ENCODE results near the gene TSSK3.

TSSK3 gene, protein sequence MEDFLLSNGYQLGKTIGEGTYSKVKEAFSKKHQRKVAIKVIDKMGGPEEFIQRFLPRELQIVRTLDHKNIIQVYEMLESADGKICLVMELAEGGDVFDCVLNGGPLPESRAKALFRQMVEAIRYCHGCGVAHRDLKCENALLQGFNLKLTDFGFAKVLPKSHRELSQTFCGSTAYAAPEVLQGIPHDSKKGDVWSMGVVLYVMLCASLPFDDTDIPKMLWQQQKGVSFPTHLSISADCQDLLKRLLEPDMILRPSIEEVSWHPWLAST

DNA sequence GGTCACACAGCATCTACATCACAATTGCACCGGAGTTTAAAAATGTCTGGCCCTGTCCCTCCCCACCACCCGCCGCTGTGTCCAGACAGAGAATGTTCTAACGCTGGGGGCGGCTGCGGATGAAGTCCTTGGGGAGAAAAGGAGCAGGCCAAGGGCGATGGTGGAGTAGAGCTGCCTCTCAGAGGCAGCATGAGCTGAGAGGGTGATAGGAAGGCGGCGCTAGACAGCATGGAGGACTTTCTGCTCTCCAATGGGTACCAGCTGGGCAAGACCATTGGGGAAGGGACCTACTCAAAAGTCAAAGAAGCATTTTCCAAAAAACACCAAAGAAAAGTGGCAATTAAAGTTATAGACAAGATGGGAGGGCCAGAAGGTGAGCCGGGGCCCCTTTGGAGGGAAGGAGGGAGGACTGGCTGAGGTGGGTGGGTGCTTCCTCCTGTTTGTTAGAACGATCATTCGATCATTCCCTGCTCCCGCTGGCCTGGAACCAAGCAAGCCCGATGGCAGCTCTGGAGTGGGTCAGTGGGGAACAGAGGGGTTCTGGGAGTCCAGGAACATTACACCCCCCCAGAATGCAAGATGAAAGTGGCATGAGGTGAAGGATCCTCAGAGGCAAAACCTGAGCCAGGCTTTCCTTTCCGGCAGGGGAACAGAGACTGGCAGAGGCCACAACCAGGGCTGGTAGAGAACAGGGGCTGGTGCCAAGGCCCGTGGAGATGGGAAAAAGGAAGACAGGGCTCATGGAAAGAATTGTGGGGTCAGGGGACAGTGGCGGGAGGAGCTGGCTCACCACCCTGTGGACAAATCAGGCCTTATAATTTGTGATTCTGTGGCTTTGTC, at the start of gene TSSK3, which contains the start of gene FAM229A:
Gene TSSK3 (plus strand): TSS at position 66 of the 840 bp plus-strand sequence. CDS start 163 bp downstream, at position 229.
Gene FAM229A (minus strand): TSS at position 12 of the 840 bp plus-strand sequence. CDS start 394 bp downstream, outside the sequence.
- no peak for DNase-seq

DNA sequence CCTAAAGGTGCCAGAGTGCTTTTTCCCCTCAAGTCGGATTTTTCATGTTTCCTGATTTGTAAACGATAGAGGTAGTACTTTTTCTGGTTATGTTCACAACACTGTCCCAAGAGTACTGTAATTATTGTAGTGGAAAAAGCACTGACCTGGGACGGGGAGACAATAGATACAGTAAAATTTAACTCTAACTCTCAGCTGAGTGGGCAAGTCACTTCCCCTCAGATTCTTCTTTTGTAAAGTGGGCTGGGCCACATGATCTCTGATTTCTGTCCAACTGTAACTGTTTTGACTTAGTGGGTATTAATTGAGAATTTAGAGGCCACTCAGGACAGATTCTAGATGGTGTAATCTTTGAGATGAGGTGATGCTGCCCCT, 45.4 kb upstream of the TSSK3 start:
- DNase-seq = no peak

DNA sequence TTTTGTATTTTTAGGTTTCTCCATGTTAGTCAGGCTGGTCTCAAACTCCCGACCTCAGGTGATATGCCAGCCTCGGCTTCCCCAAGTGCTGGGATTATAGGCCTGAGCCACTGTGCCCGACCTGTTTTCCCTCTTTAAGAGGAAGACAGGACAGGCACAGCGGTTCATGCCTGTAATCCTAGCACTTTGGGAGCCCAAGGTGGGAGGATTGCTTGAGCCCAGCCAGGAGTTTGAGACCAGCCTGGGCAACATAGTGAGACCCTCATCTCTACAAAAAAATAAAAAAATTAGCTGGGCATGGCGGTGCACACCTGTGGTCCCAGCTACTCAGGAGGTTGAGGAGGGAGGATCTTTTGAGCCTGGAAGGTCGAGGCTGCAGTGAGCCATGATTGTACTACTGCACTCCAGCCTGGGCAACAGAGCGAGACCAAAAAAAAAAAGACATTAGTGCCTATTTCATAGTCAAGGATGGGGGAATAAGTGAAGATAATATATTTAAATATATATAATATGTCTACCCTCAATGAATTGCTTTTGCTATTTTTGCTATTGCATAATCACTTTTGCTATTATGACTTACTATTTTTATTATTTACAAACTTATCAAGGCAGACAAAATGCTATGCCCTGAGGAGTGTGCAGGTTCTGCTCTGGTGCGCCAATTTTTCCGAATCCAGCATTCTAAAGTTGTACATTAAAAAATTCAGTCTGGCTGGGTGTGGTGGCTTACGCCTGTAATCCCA, 44.0 kb upstream of the TSSK3 start:
- DNase-seq = no peak

DNA sequence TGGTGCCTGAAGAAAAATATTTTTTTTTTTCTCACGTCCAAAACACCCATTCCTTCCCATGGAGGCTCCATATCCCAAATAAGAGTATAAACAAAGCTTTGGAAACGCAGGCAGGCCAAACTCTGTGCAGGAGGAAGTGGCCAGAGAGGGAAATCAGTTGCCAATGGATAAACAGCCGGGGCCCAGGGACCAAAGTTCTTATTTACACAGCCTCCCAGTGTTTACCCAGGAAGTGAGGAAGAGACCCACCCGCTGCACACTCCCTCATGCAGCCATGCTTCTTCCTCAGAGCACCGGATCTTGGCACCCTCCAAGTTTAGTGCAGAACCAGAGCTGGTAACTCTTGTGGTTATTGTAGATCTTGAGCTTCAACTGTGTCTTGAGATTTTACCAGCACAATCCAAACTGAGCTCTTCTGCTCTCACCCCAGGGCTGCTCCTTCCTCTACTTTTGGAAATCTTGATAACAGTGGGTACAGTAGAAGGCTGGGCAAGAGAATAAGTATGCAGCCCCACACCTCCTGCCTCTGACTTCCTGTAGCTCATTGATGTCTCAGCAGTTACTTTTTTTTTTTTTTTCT, 40.5 kb upstream of the TSSK3 start:
- DNase-seq = peak; percentile 62

DNA sequence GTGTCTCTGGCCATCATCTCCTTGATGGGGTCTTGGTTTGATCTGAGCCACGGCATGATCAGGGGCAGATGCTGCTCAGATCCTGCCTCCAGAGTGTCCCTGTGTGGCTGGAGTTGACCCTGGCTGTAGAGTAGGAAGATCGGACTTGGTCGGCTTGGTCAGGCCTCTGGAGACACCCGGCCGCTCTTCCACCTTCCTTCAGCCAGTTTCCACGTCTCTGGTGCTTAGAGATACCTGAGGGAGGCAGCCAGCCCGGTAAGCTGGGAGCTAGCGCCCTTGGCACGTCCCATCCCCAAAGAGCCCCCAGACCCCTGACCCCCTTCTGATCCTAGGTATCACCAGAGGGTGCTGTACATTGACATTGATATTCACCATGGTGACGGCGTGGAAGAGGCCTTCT, 35.1 kb upstream of the TSSK3 start:
- no peak for DNase-seq

DNA sequence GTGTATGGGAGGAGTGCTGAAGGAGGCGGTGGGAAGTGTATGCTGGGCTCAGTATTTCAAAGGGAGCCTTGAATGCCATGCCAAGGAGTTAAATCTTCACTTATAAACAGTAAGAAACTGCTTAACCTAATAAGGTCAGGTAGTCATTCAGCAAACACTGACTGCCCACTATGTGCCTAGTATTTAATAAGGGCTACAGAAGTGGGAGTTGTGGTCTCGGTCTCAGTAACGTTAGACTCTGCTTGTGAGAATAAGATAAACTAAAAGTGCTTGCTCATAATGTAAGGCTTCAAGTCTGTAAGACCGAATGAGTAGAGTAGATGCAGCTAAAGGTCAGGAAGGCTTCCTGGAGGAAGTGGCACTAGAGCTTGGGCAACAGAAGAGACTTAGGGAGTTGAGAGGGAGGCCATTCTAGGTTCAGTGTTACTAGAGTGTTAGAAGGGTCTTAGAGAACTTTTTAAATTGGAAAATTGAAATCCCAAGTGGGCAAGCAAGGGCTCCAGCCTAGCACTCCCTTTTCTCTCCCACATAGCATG, 32.3 kb upstream of the TSSK3 start:
- DNase-seq = no peak

DNA sequence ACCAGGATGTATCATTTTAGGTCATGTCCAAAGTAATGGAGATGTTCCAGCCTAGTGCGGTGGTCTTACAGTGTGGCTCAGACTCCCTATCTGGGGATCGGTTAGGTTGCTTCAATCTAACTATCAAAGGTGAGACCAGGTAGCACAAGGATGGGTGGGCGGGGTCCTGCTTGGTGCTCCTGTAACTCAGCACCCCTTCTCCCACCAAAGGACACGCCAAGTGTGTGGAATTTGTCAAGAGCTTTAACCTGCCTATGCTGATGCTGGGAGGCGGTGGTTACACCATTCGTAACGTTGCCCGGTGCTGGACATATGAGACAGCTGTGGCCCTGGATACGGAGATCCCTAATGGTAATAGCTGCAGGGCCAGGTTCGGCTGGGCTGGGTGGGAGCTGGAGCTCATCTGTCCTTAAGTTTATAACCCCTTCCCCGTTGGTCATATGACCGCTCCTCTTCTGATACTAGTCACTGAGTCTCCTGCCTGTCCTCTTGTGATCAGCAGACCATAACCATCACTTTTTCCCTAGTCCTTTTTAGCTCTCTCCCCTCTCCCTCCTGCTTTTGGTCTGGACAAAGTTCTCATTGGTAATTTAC, 31.7 kb upstream of the TSSK3 start:
- DNase-seq = no peak

DNA sequence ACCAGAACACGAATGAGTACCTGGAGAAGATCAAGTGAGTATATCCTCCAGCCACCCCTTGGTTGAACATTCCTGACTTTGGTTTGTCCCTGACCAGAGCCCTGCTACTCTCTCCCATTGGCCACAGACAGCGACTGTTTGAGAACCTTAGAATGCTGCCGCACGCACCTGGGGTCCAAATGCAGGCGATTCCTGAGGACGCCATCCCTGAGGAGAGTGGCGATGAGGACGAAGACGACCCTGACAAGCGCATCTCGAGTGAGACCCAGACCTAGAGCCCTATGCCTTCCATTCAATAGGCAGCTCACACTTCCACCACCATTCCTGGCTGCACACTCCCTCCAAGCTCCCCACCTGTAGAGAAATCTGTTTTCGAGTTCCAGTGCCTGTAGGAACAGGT, 30.8 kb upstream of the TSSK3 start:
- no peak for DNase-seq

DNA sequence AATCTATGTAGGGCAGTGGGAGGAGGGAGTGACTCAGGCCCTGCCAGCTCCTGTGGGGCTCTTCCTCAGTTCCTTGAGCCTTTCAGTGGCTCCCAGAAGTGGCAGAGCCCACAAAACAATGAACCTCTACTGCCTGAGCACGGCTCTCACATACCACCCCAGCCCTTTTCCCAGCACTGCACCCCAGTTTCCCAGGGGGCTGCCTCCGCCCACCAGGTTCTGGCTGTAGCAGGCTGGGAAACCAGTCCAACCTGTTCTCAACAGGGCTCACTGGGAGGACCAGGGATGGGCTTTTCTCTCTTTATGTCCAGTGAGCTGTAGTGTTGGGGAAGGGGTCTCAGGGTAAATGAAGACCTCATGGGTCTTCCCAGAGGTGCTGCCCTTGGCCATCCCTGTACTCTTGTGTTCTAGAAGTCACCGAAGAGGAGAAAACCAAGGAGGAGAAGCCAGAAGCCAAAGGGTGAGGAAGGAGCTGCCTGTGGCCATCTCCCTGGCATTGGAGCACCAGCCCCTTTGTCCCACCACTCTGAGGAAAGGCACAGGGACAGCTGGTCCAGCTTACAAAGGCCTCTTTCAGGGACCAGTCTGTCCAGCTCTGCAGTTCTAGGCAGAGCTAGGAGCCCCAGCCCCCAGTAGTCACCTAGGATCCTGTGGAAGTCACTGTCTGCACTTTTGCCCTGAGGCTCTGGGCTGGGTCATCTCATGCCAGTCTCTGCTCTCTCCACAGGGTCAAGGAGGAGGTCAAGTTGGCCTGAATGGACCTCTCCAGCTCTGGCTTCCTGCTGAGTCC, 29.9 kb upstream of the TSSK3 start:
- no peak for DNase-seq

DNA sequence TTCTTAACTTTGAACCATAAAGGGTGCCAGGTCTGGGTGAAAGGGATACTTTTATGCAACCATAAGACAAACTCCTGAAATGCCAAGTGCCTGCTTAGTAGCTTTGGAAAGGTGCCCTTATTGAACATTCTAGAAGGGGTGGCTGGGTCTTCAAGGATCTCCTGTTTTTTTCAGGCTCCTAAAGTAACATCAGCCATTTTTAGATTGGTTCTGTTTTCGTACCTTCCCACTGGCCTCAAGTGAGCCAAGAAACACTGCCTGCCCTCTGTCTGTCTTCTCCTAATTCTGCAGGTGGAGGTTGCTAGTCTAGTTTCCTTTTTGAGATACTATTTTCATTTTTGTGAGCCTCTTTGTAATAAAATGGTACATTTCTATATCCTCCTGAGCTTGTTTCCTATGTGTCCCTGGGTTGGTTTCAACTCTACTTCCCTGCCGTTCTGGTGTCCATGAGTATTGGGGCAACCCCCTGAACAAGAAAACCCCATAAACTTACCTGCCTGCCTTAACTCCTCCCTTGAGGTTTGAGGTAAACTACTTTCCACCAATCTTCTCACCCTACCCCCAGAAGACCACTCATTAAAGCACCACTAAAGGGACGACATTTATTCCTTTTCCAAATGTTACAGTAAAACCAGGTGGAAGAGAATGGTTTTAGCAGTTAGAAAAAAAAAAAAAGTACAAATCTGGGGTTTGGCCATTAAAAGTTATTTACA, 28.9 kb upstream of the TSSK3 start:
- DNase-seq = no peak

DNA sequence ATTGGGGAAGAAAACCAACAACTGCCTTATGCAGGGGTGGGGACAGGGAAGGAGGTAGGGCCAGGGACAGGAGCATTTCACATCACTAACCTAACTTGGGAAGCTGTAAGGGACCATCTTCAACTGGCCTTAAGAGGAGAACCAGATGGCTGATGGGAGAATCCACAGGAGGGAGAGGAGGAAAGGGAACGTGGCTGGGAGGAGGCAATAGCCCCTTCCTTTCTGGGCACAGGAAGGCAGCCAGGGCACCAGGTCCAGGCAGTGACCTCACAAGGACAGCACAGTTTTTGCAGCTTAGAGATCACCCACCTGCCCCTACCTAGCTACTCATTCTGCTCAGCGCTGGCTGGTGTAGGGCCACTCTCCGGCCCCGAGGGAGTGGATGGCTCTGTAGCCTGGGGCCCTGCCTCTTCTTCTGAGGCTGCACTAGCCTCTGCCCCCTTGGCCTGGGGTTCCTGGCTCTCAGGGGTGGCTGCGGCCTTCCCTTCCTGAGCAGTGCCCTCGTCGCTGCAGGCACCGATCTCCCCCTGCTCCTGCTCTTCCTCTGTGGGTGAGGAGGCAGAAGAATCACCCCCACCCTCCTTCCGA, 28.0 kb upstream of the TSSK3 start:
- DNase-seq = peak; percentile 42

DNA sequence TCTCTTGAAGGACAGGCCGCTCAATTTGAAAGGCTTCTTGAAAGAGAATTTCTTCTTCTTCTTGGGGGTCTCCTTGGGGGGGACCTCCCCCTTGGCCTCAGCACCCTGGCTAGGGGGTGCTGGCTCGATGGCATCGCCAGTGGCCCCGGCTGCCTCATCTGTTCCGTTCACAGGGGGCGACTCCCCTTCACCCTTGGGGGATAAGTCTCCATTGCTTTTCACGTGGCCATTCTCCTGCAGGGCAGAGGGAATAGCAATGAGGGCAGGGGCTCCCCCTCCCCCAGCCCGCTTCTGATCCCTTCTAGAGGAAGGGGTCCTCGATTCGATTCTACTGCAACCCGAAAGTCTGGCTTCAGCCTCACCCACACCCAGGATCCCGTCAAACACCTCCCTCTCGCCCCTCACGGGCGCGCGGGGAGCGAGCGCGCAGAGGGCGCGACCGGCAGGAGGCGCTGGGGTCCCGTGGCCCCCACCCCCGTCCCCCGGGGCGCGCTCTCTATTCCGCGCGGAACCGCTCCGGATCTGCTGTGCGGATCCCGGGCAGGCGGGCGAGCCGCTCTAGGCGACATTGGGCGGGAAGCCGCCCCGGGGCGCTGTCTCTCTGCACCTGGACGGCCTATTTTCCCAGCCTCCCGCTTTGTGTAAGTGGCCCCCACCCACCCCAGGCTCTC, 27.3 kb upstream of the TSSK3 start:
- DNase-seq = peak; percentile 69

DNA sequence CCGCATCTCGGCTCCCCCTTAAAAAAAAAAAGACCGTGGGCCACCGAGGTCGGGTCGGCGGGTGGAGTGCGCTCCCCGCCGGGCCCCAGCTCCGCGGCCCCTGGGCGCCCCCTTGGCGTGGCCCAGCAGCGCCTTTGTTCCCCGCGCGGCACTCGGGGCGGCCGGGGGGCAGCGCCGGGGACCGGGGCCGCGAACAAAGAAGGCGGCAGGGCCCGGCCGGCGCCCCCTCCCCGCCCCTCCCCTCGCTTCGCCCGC, 26.9 kb upstream of the TSSK3 start:
- no peak for DNase-seq

DNA sequence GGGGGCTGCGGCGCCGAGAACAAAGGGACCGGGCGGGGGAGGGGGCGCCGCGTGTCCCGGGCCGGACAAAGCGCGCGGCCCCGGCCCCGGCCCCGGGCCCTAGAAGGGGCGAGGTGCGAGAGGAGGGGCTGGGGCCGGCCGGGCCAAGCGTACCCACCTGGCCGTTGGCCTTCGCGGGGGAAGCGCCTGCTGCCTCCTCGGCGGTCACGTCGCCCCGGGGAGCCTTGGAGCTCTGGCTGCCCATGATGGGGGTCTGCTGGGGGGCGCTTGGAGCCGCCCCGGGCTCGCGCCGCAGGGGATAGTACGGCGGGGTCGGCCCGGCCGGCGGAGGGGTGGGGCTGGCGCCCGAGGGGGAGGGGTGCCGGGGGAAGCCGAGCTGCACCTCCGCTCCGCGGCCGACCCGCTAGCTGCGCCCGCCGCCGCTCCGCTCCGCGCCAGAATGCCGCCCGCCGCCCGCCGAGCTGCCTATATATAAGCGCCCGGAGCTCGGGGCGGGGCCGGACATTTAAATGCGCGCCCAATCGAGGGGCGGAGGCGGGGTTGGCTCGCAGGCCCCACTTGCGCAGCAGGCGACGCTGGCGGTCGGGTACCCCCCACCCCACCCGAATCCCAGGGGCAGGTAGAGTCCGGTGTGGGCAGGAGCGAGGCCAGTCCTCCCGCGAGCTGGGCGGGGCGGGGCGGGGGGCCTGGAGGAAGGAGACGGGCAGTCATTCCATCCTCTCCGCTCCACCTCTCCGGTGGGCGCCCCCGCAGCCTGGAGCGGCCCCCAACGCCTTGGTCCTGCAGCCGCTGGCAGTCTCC, 26.3 kb upstream of the TSSK3 start, which contains the start of gene MARCKSL1:
Gene MARCKSL1 (minus strand): TSS at position 444 of the 801 bp plus-strand sequence. CDS start 200 bp downstream, at position 244.
- peak; percentile 82 for DNase-seq

DNA sequence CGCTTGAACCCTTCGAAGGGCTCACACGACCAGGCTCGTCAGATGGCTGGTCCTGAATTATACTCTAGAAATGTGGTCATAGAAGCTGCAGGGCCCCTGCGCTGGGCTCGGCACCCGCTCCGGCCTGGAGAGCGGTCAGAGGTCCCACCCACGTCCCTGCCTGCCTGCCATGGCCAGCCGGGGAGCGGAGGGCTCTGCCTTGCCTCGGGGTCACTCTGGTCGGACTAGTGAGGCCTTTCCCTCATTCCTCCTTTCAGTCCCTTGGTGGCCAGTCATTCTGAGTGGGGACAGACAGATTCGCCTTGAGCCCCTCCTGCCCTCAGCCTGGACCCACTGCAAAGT, 25.8 kb upstream of the TSSK3 start:
- no peak for DNase-seq

DNA sequence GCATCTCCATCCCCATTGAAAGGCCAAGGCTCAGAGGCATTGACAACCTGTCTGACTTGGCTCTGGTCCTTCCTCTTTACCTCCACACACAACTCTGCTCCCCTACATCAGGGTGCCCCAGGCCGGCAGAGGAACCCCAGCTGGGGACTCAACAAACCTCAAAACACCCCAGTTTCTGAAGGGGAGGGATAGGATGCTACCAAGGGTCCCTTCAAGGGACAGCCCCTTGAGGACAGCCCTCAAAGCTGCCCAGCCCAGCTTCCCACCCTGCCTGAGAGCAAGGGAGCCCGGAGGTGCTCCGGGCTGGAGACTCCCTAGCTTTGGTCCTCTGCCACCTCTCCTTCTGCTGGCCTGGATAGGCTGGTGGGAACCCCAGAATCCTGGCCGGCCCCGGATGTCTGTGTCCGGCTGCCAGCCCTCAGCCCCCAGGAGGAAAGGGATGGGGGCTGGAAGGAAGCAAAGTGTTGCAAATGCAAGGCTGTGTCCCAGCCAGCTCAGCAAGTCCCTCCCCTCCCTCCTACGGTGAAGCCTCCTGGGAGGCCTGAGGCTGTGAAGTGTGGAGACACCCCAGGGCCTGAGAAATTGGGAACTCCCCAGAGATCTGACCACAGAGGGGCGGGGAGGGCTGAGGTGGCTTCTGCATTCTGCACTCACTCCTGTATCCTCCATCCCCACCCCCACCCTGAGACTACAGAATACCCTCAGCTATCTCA, 25.2 kb upstream of the TSSK3 start:
- DNase-seq = peak; percentile 6

DNA sequence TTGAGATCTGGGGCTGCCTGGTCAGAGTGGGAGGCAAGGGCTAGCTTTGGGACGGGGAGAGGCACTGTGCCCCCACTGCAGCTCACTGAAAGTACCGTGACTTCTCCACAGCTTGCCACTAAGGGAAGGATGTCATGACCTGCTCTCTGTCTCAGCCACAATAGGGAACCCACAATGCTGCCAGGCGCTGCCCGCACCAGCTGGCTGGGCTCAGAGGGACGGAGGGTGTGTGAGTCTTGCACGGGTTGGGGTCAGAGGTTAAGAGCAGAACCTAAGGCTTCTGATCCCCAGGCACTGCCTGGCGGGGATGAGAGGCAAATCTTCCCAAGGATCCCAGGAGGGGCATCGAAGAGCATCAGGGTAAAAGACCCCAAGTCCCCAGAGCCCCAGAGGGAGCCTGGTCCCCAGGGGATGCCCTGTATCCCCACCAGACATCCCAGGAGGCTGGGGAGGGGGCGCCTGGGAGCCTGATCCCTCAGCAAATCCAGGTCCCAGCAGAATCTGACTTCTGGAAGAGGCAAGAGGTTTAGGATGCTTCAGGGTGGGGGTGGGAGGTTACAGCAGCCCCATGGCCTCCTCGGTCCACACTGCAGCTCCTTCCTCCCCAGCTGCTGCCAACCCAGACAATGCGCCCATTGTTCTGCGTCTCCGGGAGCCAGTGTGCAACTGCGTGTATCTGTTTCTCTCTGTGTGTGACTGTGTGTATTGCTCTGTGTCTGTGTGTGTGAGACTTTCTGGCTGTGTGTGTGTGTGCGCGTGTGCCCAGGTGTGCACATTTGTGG, 24.3 kb upstream of the TSSK3 start:
- DNase-seq = peak; percentile 27

DNA sequence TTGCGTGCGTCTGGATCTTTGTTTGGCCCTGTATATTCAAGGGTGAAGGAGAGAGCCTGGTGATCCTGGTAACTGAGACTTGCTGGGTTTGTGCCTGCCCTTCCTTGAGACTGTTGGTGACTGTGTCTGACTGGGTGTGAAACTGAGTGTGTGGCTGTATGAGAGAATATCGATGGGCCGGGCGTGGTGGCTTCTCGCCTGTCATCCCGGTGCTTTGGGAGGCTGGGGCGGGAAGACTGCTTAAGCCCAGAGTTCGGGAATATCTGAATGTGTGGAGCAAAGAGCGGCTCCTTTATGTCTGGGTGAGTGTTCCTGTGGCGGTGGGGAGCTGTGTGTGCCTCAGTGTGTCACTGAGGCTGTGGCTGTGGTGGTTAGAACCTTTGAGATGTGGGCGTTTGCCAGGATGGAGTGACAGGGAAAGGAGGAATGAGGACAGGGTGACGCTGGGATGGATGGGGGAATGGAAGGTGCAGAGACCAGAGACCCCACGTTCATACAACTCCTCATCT, 23.6 kb upstream of the TSSK3 start:
- no peak for DNase-seq
